ENCODE results near the gene FAM120C.

GRCh38 chrX:54048412-54048811, 134.6 kb downstream of the FAM120C start:
- TF ChIP-seq ARNTL (CRISPR knock-in tag; IDR thresholded peaks at IDR 0.05; ENCODE audit: borderline replicate concordance, low read depth) (no peak), ZNF8 (CRISPR knock-in tag; IDR thresholded peaks at IDR 0.05) (no peak), PATZ1 (CRISPR knock-in tag; IDR thresholded peaks at IDR 0.05; ENCODE audit: borderline replicate concordance) (no peak), ZFP30 (CRISPR knock-in tag; IDR thresholded peaks at IDR 0.05) (no peak), BACH2 (CRISPR knock-in tag; IDR thresholded peaks at IDR 0.05; ENCODE audit: borderline replicate concordance) (no peak), SNAI2 (CRISPR knock-in tag; IDR thresholded peaks at IDR 0.05) (no peak)
